Measurements from ENCODE around the gene ACTN4. TPM values are rescaled to one million over a fixed set of nuclear protein-coding genes. Genes with fewer than 3 reads are reported as not detected.

Gene ACTN4
- total RNA-seq, 1 donor from 2014 or later: 127 TPM

GRCh38 chr19:38722947-38723605 lies 75.6 kb downstream of the ACTN4 start:
- Mint-ChIP-seq H3K27ac (no peak overlapping the region), H3K27me3 (ENCODE audit: insufficient read depth, low read depth) (peaks cover 3% of the 10 kb centered on the region), H3K4me1 (peaks cover 3% of the 10 kb centered on the region), H3K4me3 (no peak overlapping the region), H3K36me3 (peaks cover 7% of the 10 kb centered on the region), H3K9me3 (no peaks in the 10 kb centered on the region)
- Histone ChIP-seq H3K9ac (no peak overlapping the region), H2AFZ (replicated peaks) (no peak overlapping the region), H3K4me1 (no peaks in the 10 kb centered on the region), H3K36me3 (no peaks in the 10 kb centered on the region), H3K79me2 (ENCODE audit: low read depth) (no peaks in the 10 kb centered on the region), H3K27ac (no peak overlapping the region), H3K27me3 (no peaks in the 10 kb centered on the region), H3F3A (ENCODE audit: low read depth) (no peaks in the 10 kb centered on the region), H3K9me3 (ENCODE audit: low read depth) (no peaks in the 10 kb centered on the region), H3K4me3 (no peak overlapping the region), H3K4me2 (no peak overlapping the region), H4K20me1 (ENCODE audit: low read depth) (no peaks in the 10 kb centered on the region)
- no peak for DNase-seq (ENCODE audit: low spot score)
- no peak for TF ChIP-seq CTCF (IDR thresholded peaks at IDR 0.05)
- TF ChIP-seq EZH2 (IDR thresholded peaks at IDR 0.05): no peak
- TF ChIP-seq EZH2phosphoT487 (IDR thresholded peaks at IDR 0.05): no peak

DNA sequence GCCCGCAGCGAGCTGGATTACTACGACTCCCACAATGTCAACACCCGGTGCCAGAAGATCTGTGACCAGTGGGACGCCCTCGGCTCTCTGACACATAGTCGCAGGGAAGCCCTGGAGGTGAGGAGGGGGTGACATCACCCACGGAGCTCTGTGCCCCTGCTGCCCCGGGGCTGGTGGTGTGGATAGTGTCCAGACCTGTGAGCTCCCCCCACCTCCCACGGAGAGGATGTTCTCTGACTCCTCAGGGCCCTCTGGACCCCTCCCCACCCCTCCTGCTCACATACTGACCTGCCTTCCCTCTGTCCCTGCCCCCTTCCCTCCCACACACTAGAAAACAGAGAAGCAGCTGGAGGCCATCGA lies 76.1 kb downstream of the ACTN4 start:
- H3K4me2 ChIP-seq: no peak overlapping the region
- H3K27me3 ChIP-seq: no peaks in the 10 kb centered on the region
- H3K79me2 ChIP-seq (ENCODE audit: low read depth): no peaks in the 10 kb centered on the region
- no peak overlapping the region for H3K4me3 Mint-ChIP-seq
- no peak overlapping the region for H3K9ac ChIP-seq
- peaks cover 3% of the 10 kb centered on the region for H3K27me3 Mint-ChIP-seq (ENCODE audit: insufficient read depth, low read depth)
- H3K9me3 Mint-ChIP-seq: no peaks in the 10 kb centered on the region
- no peak overlapping the region for H3K27ac Mint-ChIP-seq
- H3K4me1 ChIP-seq: no peaks in the 10 kb centered on the region
- H3K4me3 ChIP-seq: no peak overlapping the region
- H3K36me3 ChIP-seq: no peaks in the 10 kb centered on the region
- DNase-seq (ENCODE audit: low spot score): no peak
- H4K20me1 ChIP-seq (ENCODE audit: low read depth): no peaks in the 10 kb centered on the region
- TF ChIP-seq CTCF (IDR thresholded peaks at IDR 0.05): no peak
- TF ChIP-seq EZH2 (IDR thresholded peaks at IDR 0.05): no peak
- no peak for TF ChIP-seq EZH2phosphoT487 (IDR thresholded peaks at IDR 0.05)
- H3K27ac ChIP-seq: no peak overlapping the region
- peaks cover 7% of the 10 kb centered on the region for H3K36me3 Mint-ChIP-seq
- H3K9me3 ChIP-seq (ENCODE audit: low read depth): no peaks in the 10 kb centered on the region
- H3F3A ChIP-seq (ENCODE audit: low read depth): no peaks in the 10 kb centered on the region
- peaks cover 3% of the 10 kb centered on the region for H3K4me1 Mint-ChIP-seq
- no peak overlapping the region for H2AFZ ChIP-seq (replicated peaks)

- peaks cover 7% of the 10 kb centered on the region for H3K36me3 Mint-ChIP-seq
- H3K4me1 Mint-ChIP-seq: peaks cover 3% of the 10 kb centered on the region
- no peak overlapping the region for H3K27ac ChIP-seq
- no peak overlapping the region for H3K4me3 Mint-ChIP-seq
- H3K79me2 ChIP-seq (ENCODE audit: low read depth): no peaks in the 10 kb centered on the region
- H3K9me3 ChIP-seq (ENCODE audit: low read depth): no peaks in the 10 kb centered on the region
- H3K9me3 Mint-ChIP-seq: no peaks in the 10 kb centered on the region
- H3K9ac ChIP-seq: no peak overlapping the region
- peaks cover 3% of the 10 kb centered on the region for H3K27me3 Mint-ChIP-seq (ENCODE audit: insufficient read depth, low read depth)
- H3F3A ChIP-seq (ENCODE audit: low read depth): no peaks in the 10 kb centered on the region
- no peaks in the 10 kb centered on the region for H3K27me3 ChIP-seq
- no peak overlapping the region for H3K4me2 ChIP-seq
- no peaks in the 10 kb centered on the region for H4K20me1 ChIP-seq (ENCODE audit: low read depth)
- DNase-seq (ENCODE audit: low spot score): no peak
- no peaks in the 10 kb centered on the region for H3K4me1 ChIP-seq
- TF ChIP-seq CTCF (IDR thresholded peaks at IDR 0.05) (no peak), EZH2 (IDR thresholded peaks at IDR 0.05) (no peak), EZH2phosphoT487 (IDR thresholded peaks at IDR 0.05) (no peak)
- no peak overlapping the region for H3K27ac Mint-ChIP-seq
- no peak overlapping the region for H3K4me3 ChIP-seq
- H2AFZ ChIP-seq (replicated peaks): no peak overlapping the region
- H3K36me3 ChIP-seq: no peaks in the 10 kb centered on the region
Observed at GRCh38 chr19:38723990-38724854, 76.8 kb downstream of the ACTN4 start.

Data from neural progenitor cell (in vitro differentiated cells).